Activated CD8-positive, alpha-beta T cell treated with anti-CD3 and anti-CD28 coated beads, Interleukin-2, amount 10 ng/mL, durations not matched to agents 7 days and 5 days (primary cell): ENCODE data around the gene XPC. TPM values are rescaled to one million over a fixed set of nuclear protein-coding genes. Genes with fewer than 3 reads are reported as not detected.
"Not testable (repeated sequence)": the region's sequence is repeated elsewhere in the genome, so short reads cannot be mapped to it uniquely, and the experiment has no call there.

Experiments used
- ATAC-seq: fragments of 150-1000 bp; cut with Tn5 transposase; one replicate; pipeline ENCODE4 v1.10.0; 2021; ENCODE audit warnings: moderate library complexity
- CTCF ChIA-PET: fragments of 350-600 bp; sonication (Branson Sonifier 250); formaldehyde crosslinking; loops from one replicate; lab custom pipeline; 2021; ENCODE audit warnings: antibody characterized with exemption; lab: Charles Lee
- POLR2A ChIA-PET: fragments of 350-600 bp; sonication (Branson Sonifier 250); formaldehyde crosslinking; loops from one replicate; lab custom pipeline; 2021; ENCODE audit warnings: antibody characterized with exemption; lab: Charles Lee
- DNase-seq: peaks from one replicate; pipeline ENCODE4 v3.0.0-alpha.2; 2020
- H3K27ac Mint-ChIP-seq: one replicate; pipeline ENCODE4 v1.8.0; 2021; ENCODE audit warnings: mild to moderate bottlenecking, mixed read lengths
- H3K27me3 Mint-ChIP-seq: one replicate; pipeline ENCODE4 v1.8.0; 2021; ENCODE audit warnings: low read depth, mixed read lengths
- H3K36me3 Mint-ChIP-seq: one replicate; pipeline ENCODE4 v1.8.0; 2021; ENCODE audit warnings: low read depth, mixed read lengths
- H3K4me1 Mint-ChIP-seq: one replicate; pipeline ENCODE4 v1.8.0; 2021; ENCODE audit warnings: low read depth, mixed read lengths
- H3K4me3 Mint-ChIP-seq: one replicate; pipeline ENCODE4 v1.8.0; 2021; ENCODE audit warnings: mild to moderate bottlenecking, mixed read lengths
- H3K9me3 Mint-ChIP-seq: one replicate; pipeline ENCODE4 v1.8.0; 2022; ENCODE audit warnings: mixed read lengths; ENCODE audit not compliant: insufficient read depth
- total RNA-seq, 2 experiments: library from RNA; stranded (reverse); gene quantifications; one replicate each; pipeline ENCODE4 v1.2.3, GENCODE V29; 2021

XPC gene
- total RNA-seq, 2 experiments from 2014 or later = 29.4 to 31.6 TPM

DNA sequence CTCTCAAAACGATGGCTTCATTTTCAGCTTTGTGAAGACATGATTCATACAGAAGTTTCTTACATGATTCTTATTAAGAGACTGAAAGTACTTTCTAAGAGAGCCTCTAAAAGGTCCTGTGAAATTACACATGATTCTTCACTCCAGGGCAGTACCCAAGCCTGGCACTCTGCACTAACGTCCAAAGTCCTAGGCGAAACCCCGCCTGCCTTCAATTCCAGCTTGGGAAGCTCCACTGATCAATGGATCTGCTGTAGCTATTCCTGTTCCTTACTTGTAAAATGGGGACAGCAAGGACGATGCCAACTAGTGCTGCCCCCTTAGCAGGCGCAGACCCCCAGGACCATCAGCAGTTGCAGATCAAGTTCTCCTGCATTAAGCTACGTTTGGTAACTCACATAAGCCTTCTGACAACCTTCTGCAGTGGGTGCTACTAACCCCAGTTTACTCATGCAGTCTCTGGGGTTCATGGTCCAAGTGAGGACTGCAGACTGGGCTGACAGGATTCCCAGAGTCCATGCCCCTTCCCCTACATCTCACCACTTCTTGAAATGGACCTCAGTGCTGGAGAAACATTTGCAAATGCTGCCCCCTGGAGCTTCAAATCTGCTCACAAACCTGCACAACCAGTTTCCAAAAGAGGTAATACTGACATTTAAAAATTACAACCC, 64.3 kb downstream of the XPC start:
- Mint-ChIP-seq H3K4me3 (no peak overlapping the region), H3K27me3 (no peaks in the 10 kb centered on the region), H3K9me3 (no peaks in the 10 kb centered on the region), H3K27ac (no peak overlapping the region), H3K36me3 (peaks cover 36% of the 10 kb centered on the region), H3K4me1 (no peaks in the 10 kb centered on the region)
- ATAC-seq (no peak), DNase-seq (no peak)
- ChIA-PET CTCF (interaction anchor here (1.5 to 4.1 kb wide), 5 partner anchors 9 to 218 kb away, joined by 5 to 47 read pairs (median 7); no protein-coding TSS in a partner anchor), POLR2A (no interaction called here)

DNA sequence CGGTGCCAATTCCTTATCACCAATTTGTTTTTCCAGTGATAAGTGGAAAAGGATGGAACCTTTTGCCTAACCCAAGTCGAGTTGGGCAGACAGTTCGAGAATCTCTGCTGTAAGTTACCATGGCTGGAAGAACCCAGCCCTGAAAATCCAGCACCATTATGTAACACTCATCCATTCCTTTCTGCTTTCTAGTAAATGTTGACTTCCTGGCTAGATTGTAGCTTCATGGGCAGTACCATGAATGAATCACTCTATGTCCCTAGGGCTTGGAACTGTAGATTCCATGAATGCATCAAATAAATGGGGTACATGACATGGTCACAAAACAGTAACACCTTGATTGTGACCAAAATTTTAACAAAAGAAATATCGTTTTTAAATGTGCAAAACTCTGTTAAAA, 67.7 kb downstream of the XPC start:
- H3K9me3 Mint-ChIP-seq = no peaks in the 10 kb centered on the region
- DNase-seq = no peak
- H3K27me3 Mint-ChIP-seq = peaks cover 3% of the 10 kb centered on the region
- no peak overlapping the region for H3K4me3 Mint-ChIP-seq
- no peaks in the 10 kb centered on the region for H3K4me1 Mint-ChIP-seq
- H3K27ac Mint-ChIP-seq = no peak overlapping the region
- ChIA-PET CTCF (interaction anchor here (2.2 kb wide), 1 partner anchor 214 kb away, joined by 9 read pairs; no protein-coding TSS in a partner anchor), POLR2A (no interaction called here)
- no peak for ATAC-seq
- peaks cover 36% of the 10 kb centered on the region for H3K36me3 Mint-ChIP-seq

DNA sequence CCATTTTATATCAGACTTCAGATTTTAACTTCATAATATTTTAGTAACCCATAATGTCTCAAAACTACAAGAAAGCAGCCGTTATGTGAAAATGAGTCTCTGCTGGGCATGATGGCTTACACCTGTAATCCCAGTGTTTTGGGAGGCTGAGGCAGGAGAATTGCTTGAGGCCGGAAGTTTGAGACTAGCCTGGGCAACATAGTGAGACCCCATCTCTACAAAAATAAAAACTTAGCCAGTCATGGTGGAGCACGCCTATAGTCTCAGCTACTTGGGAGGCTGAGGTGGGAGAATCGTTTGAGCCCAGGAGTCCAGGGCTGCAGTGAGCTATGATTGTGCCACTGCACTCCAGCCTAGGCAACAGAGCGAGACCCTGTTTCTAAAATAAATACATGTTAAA, 68.6 kb downstream of the XPC start:
- CTCF ChIA-PET, H3K9me3 Mint-ChIP-seq, H3K4me1 Mint-ChIP-seq: not testable (repeated sequence)

DNA sequence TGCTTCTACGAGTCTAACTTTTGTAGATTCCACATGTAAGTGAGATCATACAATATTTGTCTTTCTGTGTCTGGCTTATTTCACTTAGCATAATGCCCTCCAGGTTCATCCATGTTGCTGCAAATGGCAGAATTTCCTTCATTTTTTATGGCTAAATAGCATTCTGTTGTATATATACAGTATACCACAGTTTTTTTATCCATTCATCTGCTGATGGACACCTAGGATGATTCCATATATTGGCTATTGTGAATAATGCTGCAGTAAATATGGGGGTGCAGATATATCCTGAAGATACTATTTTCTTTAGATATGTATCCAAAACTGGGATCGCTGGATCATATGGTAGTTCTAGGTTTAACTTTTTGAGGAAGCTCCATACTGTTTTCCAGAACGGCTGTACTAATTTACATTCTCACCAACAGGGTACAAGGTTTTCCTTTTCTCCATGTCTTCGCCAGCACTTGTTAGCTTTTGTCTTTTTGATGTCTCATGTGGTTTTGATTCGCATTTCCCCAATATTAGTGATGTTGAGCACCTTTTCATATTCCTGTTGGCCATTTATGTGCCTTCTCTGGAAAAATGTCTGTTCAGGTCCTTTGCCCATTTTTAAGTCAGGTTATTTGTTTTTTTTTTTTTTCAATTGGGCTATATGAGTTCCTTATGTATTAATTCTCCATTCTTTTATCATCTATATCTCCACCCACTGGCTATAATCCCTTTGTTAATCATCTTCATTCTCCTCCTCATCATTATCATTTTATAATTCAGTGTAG, 80.6 kb downstream of the XPC start:
- H3K27ac Mint-ChIP-seq = no peak overlapping the region
- peaks cover 28% of the 10 kb centered on the region for H3K27me3 Mint-ChIP-seq
- no peaks in the 10 kb centered on the region for H3K36me3 Mint-ChIP-seq
- no peaks in the 10 kb centered on the region for H3K9me3 Mint-ChIP-seq
- no peak overlapping the region for H3K4me3 Mint-ChIP-seq
- no peak for ATAC-seq
- H3K4me1 Mint-ChIP-seq = no peaks in the 10 kb centered on the region
- POLR2A ChIA-PET = no interaction called here
- no peak for DNase-seq
- CTCF ChIA-PET = interaction anchor here (1.2 kb wide), 1 partner anchor 17 kb away, joined by 5 read pairs; no protein-coding TSS in a partner anchor

More for the DNA sequence above, 68.6 kb downstream of the XPC start:
- ATAC-seq, POLR2A ChIA-PET, H3K27ac Mint-ChIP-seq, DNase-seq, H3K4me3 Mint-ChIP-seq, H3K27me3 Mint-ChIP-seq: not testable (repeated sequence)
- H3K36me3 Mint-ChIP-seq = peaks cover 32% of the 10 kb centered on the region

DNA sequence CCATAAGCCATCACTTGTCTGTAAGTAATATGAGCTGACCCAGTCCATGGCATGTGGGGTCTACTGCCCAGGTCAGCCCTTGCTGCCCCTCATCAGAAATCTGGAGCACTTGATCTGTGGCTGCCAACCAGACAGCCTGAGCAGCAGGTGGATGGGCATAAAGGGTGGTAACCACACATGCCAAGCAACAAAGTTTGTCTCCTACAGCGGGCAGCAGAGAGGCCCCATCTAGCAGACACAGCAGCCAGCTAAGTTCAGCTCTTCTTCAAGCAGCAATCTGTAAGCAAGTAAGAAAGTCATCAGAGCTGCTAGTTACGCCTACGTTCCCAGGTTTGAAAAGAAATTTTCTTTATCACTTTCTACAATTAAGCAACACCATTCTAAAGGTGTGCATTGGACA, 81.7 kb downstream of the XPC start:
- Mint-ChIP-seq H3K27me3 (peaks cover 21% of the 10 kb centered on the region), H3K27ac (no peak overlapping the region)
- CTCF ChIA-PET = interaction anchor here (1.2 kb wide), 1 partner anchor 18 kb away, joined by 5 read pairs; no protein-coding TSS in a partner anchor

More for the DNA sequence above, 81.7 kb downstream of the XPC start:
- Mint-ChIP-seq H3K4me3 (no peak overlapping the region), H3K4me1 (no peaks in the 10 kb centered on the region), H3K9me3 (no peaks in the 10 kb centered on the region), H3K36me3 (no peaks in the 10 kb centered on the region)
- no peak for DNase-seq
- no peak for ATAC-seq
- POLR2A ChIA-PET = interaction anchor here (0.6 kb wide), 1 partner anchor 344 kb away, joined by 4 read pairs; no protein-coding TSS in a partner anchor

Other genes starting within 250 kb of the XPC start
- gene CHCHD4, start 53.7 kb downstream of the XPC start, total RNA-seq = 10 to 100 TPM; 17.3 to 18.1 TPM
- gene TMEM43, start 53.5 kb downstream of the XPC start, total RNA-seq = 10 to 100 TPM; 27.9 to 28.8 TPM
- gene LSM3, start 216 bp upstream of the XPC start, total RNA-seq = 10 to 100 TPM; 19.2 to 20.2 TPM
- 10 to 100 TPM; 36.8 to 37.9 TPM for gene SLC6A6, start 224.0 kb upstream of the XPC start, total RNA-seq